ENCODE results near the gene VAV3. TPM values are rescaled to one million over a fixed set of nuclear protein-coding genes. Genes with fewer than 3 reads are reported as not detected.
"Not testable (repeated sequence)": the region's sequence is repeated elsewhere in the genome, so short reads cannot be mapped to it uniquely, and the experiment has no call there.

Gene VAV3
- total and polyA plus RNA-seq, 9 of the 15 experiments (the other 6 are each of a cell fraction or from before 2014, with no cell fraction given) = not detected

GRCh38 chr1:107702946-107703571, 261.9 kb downstream of the VAV3 start (continued):
- TF ChIP-seq MED1 (CRISPR knock-in tag; IDR thresholded peaks at IDR 0.05; ENCODE audit: borderline replicate concordance) = no peak

DNA sequence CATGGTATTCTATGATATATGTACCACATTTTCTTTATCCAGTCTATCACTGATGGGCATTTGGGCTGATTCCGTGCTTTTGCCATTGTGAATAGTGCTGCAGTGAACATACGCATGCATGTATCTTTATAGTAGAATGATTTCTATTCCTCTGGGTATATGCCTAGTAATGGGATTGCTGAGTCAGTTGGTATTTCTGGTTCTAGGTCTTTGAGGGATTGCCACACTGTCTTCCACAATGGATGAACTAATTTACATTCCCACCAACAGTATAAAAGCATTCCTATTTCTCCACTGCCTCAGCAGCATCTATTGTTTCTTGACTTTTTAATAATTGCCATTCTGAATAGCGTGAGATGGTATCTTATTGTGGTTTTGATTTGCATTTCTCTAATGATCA, 264.3 kb downstream of the VAV3 start:
- H2AFZ ChIP-seq (ENCODE audit: low read depth, low read length); H3K4me3 ChIP-seq; POLR2A ChIA-PET; FAIRE-seq; ATAC-seq; DNase-seq (ENCODE audit: extremely low read depth in 1 of 4, low spot score in 3 of 4); H3K4me2 ChIP-seq (ENCODE audit: insufficient read depth, low read length); H3K9me1 ChIP-seq (ENCODE audit: control insufficient read depth, insufficient read depth, low read length); H3K27me3 ChIP-seq (ENCODE audit: control insufficient read depth in 2 of 2, insufficient read depth in 2 of 2, low read length in 2 of 2); H3K9ac ChIP-seq (ENCODE audit: insufficient read depth in 1 of 2, low read depth in 2 of 2, low read length in 2 of 2); H3K36me3 ChIP-seq (ENCODE audit: control insufficient read depth, insufficient read depth, low read length); H3K79me2 ChIP-seq (ENCODE audit: control insufficient read depth, insufficient read depth, low read length); H4K20me1 ChIP-seq (replicated peaks; ENCODE audit: control insufficient read depth, insufficient read depth, low read length); H3K9me3 ChIP-seq (replicated peaks; ENCODE audit: control insufficient read depth, insufficient read depth, low read depth, low read length); CTCF ChIA-PET (ENCODE audit: low intra/inter-chr PET ratio); BruUV-seq (replicated peaks); in situ Hi-C loops (cut with MboI); intact Hi-C loops (cut with micrococcal nuclease); H3K4me1 ChIP-seq (replicated peaks in 1 of 2; ENCODE audit: control insufficient read depth in 2 of 2, insufficient read depth in 2 of 2, low read length in 2 of 2); H3K27ac ChIP-seq (ENCODE audit: extremely low read depth, low read depth, low read length): not testable (repeated sequence)
- WGBS (ENCODE audit: insufficient coverage, low coverage, missing lambda C conversion rate) = 10% methylated on average over 3 of the region's 3 CpGs

- H4K20me1 ChIP-seq (replicated peaks; ENCODE audit: control insufficient read depth, insufficient read depth, low read length) = no peaks in the 10 kb centered on the region
- FAIRE-seq (no peak), ATAC-seq (no peak), DNase-seq (ENCODE audit: extremely low read depth in 1 of 4, low spot score in 3 of 4) (no peak)
- H3K4me3 ChIP-seq = no peak overlapping the region
- WGBS (ENCODE audit: insufficient coverage, low coverage, missing lambda C conversion rate) = under 1% methylated on average over 6 of the region's 6 CpGs
- no peaks in the 10 kb centered on the region for H3K4me1 ChIP-seq (replicated peaks in 1 of 2; ENCODE audit: control insufficient read depth in 2 of 2, insufficient read depth in 2 of 2, low read length in 2 of 2)
- H3K4me2 ChIP-seq (ENCODE audit: insufficient read depth, low read length) = no peak overlapping the region
- no peaks in the 10 kb centered on the region for H3K9me1 ChIP-seq (ENCODE audit: control insufficient read depth, insufficient read depth, low read length)
- H2AFZ ChIP-seq (ENCODE audit: low read depth, low read length) = no peak overlapping the region
- no peaks in the 10 kb centered on the region for H3K36me3 ChIP-seq (ENCODE audit: control insufficient read depth, insufficient read depth, low read length)
- no TSS peak for BruUV-seq (replicated peaks)
- H3K79me2 ChIP-seq (ENCODE audit: control insufficient read depth, insufficient read depth, low read length) = no peaks in the 10 kb centered on the region
- H3K9me3 ChIP-seq (replicated peaks; ENCODE audit: control insufficient read depth, insufficient read depth, low read depth, low read length) = no peaks in the 10 kb centered on the region
- POLR2A ChIA-PET = no interaction called here
- H3K9ac ChIP-seq (ENCODE audit: insufficient read depth in 1 of 2, low read depth in 2 of 2, low read length in 2 of 2) = no peak overlapping the region
- H3K27me3 ChIP-seq (ENCODE audit: control insufficient read depth in 2 of 2, insufficient read depth in 2 of 2, low read length in 2 of 2) = no peaks in the 10 kb centered on the region
- intact Hi-C loops (cut with micrococcal nuclease) (no loop called here), in situ Hi-C loops (cut with MboI) (no loop called here)
- CTCF ChIA-PET (ENCODE audit: low intra/inter-chr PET ratio) = no interaction called here
- no peak for TF ChIP-seq CBX2 (IDR thresholded peaks at IDR 0.05; ENCODE audit: insufficient read depth, low read length, poor library complexity, severe bottlenecking)
- no peak for TF ChIP-seq LEF1 (IDR thresholded peaks at IDR 0.05)
- no peak for TF ChIP-seq MYC (IDR thresholded peaks at IDR 0.05; ENCODE audit: low read depth, low read length)
- no peak for TF ChIP-seq MYC (CRISPR knock-in tag; IDR thresholded peaks at IDR 0.05; ENCODE audit: borderline replicate concordance, low read depth)
- TF ChIP-seq, protein P1, sequence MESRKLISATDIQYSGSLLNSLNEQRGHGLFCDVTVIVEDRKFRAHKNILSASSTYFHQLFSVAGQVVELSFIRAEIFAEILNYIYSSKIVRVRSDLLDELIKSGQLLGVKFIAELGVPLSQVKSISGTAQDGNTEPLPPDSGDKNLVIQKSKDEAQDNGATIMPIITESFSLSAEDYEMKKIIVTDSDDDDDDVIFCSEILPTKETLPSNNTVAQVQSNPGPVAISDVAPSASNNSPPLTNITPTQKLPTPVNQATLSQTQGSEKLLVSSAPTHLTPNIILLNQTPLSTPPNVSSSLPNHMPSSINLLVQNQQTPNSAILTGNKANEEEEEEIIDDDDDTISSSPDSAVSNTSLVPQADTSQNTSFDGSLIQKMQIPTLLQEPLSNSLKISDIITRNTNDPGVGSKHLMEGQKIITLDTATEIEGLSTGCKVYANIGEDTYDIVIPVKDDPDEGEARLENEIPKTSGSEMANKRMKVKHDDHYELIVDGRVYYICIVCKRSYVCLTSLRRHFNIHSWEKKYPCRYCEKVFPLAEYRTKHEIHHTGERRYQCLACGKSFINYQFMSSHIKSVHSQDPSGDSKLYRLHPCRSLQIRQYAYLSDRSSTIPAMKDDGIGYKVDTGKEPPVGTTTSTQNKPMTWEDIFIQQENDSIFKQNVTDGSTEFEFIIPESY (CRISPR knock-in tag; IDR thresholded peaks at IDR 0.05) = no peak
- no peak overlapping the region for H3K27ac ChIP-seq (ENCODE audit: extremely low read depth, low read depth, low read length)
Observed at GRCh38 chr1:107698161-107698560, 266.8 kb downstream of the VAV3 start.
